ENCODE measurements around the gene LRRC75A.

Gene LRRC75A

GRCh38 chr17:16475179-16475704 lies 16.8 kb downstream of the LRRC75A start:
- Histone ChIP-seq H3K27ac (no peak overlapping the region), H3K4me3 (no peak overlapping the region)

- H3K27ac ChIP-seq = no peak overlapping the region
- H3K4me3 ChIP-seq = no peak overlapping the region
These were observed 17.8 kb downstream of the LRRC75A start for GRCh38 chr17:16474012-16474725.

- Histone ChIP-seq H3K4me3 (no peak overlapping the region), H3K27ac (no peak overlapping the region)
These were observed 18.7 kb downstream of the LRRC75A start for GRCh38 chr17:16473044-16474011.

- Histone ChIP-seq H3K4me3 (no peak overlapping the region), H3K27ac (no peak overlapping the region)
These were observed 19.5 kb downstream of the LRRC75A start for GRCh38 chr17:16472539-16472938.

- no peak overlapping the region for H3K4me3 ChIP-seq
- H3K27ac ChIP-seq = no peak overlapping the region
These were observed 20.7 kb downstream of the LRRC75A start for GRCh38 chr17:16471295-16471694.

GRCh38 chr17:16470265-16470664 lies 21.7 kb downstream of the LRRC75A start:
- H3K4me3 ChIP-seq = no peak overlapping the region
- H3K27ac ChIP-seq = no peak overlapping the region

GRCh38 chr17:16468428-16468992 lies 23.5 kb downstream of the LRRC75A start:
- H3K27ac ChIP-seq = no peak overlapping the region
- H3K4me3 ChIP-seq = no peak overlapping the region

- Histone ChIP-seq H3K27ac (no peak overlapping the region), H3K4me3 (no peak overlapping the region)
These were observed 24.1 kb downstream of the LRRC75A start for GRCh38 chr17:16467886-16468285.

- no peak overlapping the region for H3K27ac ChIP-seq
- H3K4me3 ChIP-seq = no peak overlapping the region
These were observed 24.9 kb downstream of the LRRC75A start for GRCh38 chr17:16467044-16467443.

GRCh38 chr17:16466407-16466806 lies 25.6 kb downstream of the LRRC75A start:
- Histone ChIP-seq H3K27ac (peak overlapping the region in 1 of 21 experiments; percentile 36), H3K4me3 (no peak overlapping the region)

GRCh38 chr17:16465861-16466338 lies 26.1 kb downstream of the LRRC75A start:
- Histone ChIP-seq H3K27ac (peak overlapping the region in 1 of 21 experiments; percentile 36), H3K4me3 (no peak overlapping the region)

- Histone ChIP-seq H3K27ac (peak overlapping the region in 2 of 21 experiments; percentile 31 to 35), H3K4me3 (no peak overlapping the region)
These were observed 27.0 kb downstream of the LRRC75A start for GRCh38 chr17:16465052-16465312.

- H3K4me3 ChIP-seq = no peak overlapping the region
- peak overlapping the region in 2 of 21 experiments; percentile 31 to 35 for H3K27ac ChIP-seq
These were observed 27.5 kb downstream of the LRRC75A start for GRCh38 chr17:16464303-16465051.

- Histone ChIP-seq H3K27ac (no peak overlapping the region), H3K4me3 (no peak overlapping the region)
These were observed 28.4 kb downstream of the LRRC75A start for GRCh38 chr17:16463358-16464302.

- no peak overlapping the region for H3K4me3 ChIP-seq
- H3K27ac ChIP-seq = no peak overlapping the region
These were observed 29.7 kb downstream of the LRRC75A start for GRCh38 chr17:16462070-16462864.

GRCh38 chr17:16461606-16461866 lies 30.5 kb downstream of the LRRC75A start:
- Histone ChIP-seq H3K27ac (no peak overlapping the region), H3K4me3 (no peak overlapping the region)

- no peak overlapping the region for H3K27ac ChIP-seq
- no peak overlapping the region for H3K4me3 ChIP-seq
These were observed 31.0 kb downstream of the LRRC75A start for GRCh38 chr17:16460796-16461605.

Measured in skin epidermis (tissue), 12 donors.